SK-N-SH treated with all-trans-retinoic acid at 6 μM for 48 hours (cell line): ENCODE measurements around the gene CHKA.

ENCODE experiments used
- ATAC-seq: fragments of 200-7000 bp; cut with Tn5 transposase; 3 replicates; pipeline ENCODE4 v1.9.1; 2020; ENCODE audit warnings: mild to moderate bottlenecking, moderate library complexity
- ARNTL ChIP-seq: fragments of 450-650 bp; formaldehyde crosslinking; IDR thresholded peaks from 2 replicates; pipeline ENCODE4 v1.5.0; 2020; ENCODE audit warnings: low read depth, mild to moderate bottlenecking, moderate library complexity, borderline replicate concordance
- CSDC2 ChIP-seq: fragments of 250-450 bp; sonication (Bioruptor Pico); IDR thresholded peaks from 2 replicates; pipeline ENCODE4 v1.5.0; 2020; ENCODE audit warnings: mild to moderate bottlenecking, moderate library complexity
- GLIS3 ChIP-seq: fragments of 250-450 bp; sonication (Bioruptor Pico); IDR thresholded peaks from 2 replicates; pipeline ENCODE4 v1.5.0; 2020; ENCODE audit warnings: mild to moderate bottlenecking, moderate library complexity
- ISL1 ChIP-seq: fragments of 250-450 bp; sonication (Bioruptor Pico); IDR thresholded peaks from 2 replicates; pipeline ENCODE4 v2.1.2; 2022; ENCODE audit warnings: mild to moderate bottlenecking, moderate library complexity
- OSR1 ChIP-seq: fragments of 250-450 bp; sonication (Bioruptor Pico); IDR thresholded peaks from 2 replicates; pipeline ENCODE4 v1.8.0; 2022; ENCODE audit warnings: moderate library complexity, mild to moderate bottlenecking, inconsistent platforms
- SNAI2 ChIP-seq: fragments of 250-450 bp; sonication (Bioruptor Pico); IDR thresholded peaks from 2 replicates; pipeline ENCODE4 v1.5.0; 2020; ENCODE audit warnings: mild to moderate bottlenecking, moderate library complexity
- TCF4 ChIP-seq: fragments of 250-450 bp; sonication (Bioruptor Pico); IDR thresholded peaks from 2 replicates; pipeline ENCODE4 v1.8.0; 2021; ENCODE audit warnings: mild to moderate bottlenecking, moderate library complexity, borderline replicate concordance
- ZC3H10 ChIP-seq: fragments of 250-450 bp; sonication (Bioruptor Pico); IDR thresholded peaks from 2 replicates; pipeline ENCODE4 v1.5.1; 2021; ENCODE audit warnings: mild to moderate bottlenecking, moderate library complexity
- ZFP3 ChIP-seq: fragments of 250-450 bp; sonication (Bioruptor Pico); IDR thresholded peaks from 2 replicates; pipeline ENCODE4 v1.5.0; 2020; ENCODE audit warnings: mild to moderate bottlenecking, moderate library complexity
- ZNF70 ChIP-seq: fragments of 450-650 bp; formaldehyde crosslinking; IDR thresholded peaks from 2 replicates; pipeline ENCODE4 v1.5.0; 2020; ENCODE audit warnings: mild to moderate bottlenecking, moderate library complexity
- TF ChIP-seq, protein P1 (sequence below): fragments of 250-450 bp; sonication (Bioruptor Pico); IDR thresholded peaks from 2 replicates; pipeline ENCODE4 v1.5.1; 2020; ENCODE audit warnings: low read depth, mild to moderate bottlenecking, moderate library complexity
- TF ChIP-seq, protein P2 (sequence below): fragments of 250-450 bp; sonication (Bioruptor Pico); IDR thresholded peaks from 2 replicates; pipeline ENCODE4 v1.8.0; 2020; ENCODE audit warnings: mild to moderate bottlenecking, moderate library complexity, borderline replicate concordance
- TF ChIP-seq, protein P3 (sequence below): fragments of 250-450 bp; sonication (Bioruptor Pico); IDR thresholded peaks from 2 replicates; pipeline ENCODE4 v1.5.1; 2021; ENCODE audit warnings: mild to moderate bottlenecking, moderate library complexity
- TF ChIP-seq, protein P4 (sequence below): fragments of 250-450 bp; sonication (Bioruptor Pico); IDR thresholded peaks from 2 replicates; pipeline ENCODE4 v1.5.0; 2020; ENCODE audit warnings: mild to moderate bottlenecking, moderate library complexity
- TF ChIP-seq, protein P5 (sequence below): fragments of 250-450 bp; sonication (Bioruptor Pico); IDR thresholded peaks from 2 replicates; pipeline ENCODE4 v1.8.0; 2021; ENCODE audit warnings: low read depth, mild to moderate bottlenecking, moderate library complexity, borderline replicate concordance

CHKA gene

DNA sequence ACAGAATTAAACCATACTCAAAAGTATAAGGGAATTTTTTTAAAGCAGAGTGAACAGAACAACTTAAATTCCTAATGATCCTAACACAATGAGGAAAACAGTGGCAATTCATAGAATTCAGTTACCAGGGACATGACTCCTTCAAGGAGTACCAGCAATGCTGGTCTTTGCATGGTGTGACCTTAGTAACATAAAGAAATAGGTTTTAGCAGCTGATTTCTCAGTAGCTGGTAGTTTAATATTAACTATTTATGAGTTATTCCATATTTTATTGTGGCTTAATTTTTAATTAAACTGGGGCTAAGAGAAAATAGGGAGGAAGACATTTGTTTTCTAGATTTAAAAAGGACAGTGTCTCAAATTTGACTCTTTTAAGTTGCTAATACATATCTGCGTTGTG lies 30.9 kb downstream of the CHKA start:
- ATAC-seq, result no peak
- TF ChIP-seq ZC3H10 (CRISPR knock-in tag), result no peak
- TF ChIP-seq, protein P1, sequence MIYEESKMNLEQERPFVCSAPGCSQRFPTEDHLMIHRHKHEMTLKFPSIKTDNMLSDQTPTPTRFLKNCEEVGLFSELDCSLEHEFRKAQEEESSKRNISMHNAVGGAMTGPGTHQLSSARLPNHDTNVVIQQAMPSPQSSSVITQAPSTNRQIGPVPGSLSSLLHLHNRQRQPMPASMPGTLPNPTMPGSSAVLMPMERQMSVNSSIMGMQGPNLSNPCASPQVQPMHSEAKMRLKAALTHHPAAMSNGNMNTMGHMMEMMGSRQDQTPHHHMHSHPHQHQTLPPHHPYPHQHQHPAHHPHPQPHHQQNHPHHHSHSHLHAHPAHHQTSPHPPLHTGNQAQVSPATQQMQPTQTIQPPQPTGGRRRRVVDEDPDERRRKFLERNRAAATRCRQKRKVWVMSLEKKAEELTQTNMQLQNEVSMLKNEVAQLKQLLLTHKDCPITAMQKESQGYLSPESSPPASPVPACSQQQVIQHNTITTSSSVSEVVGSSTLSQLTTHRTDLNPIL (CRISPR knock-in tag), result no peak
- TF ChIP-seq ARNTL (CRISPR knock-in tag), result no peak
- no peak for TF ChIP-seq OSR1 (CRISPR knock-in tag)
- no peak for TF ChIP-seq SNAI2 (CRISPR knock-in tag)

DNA sequence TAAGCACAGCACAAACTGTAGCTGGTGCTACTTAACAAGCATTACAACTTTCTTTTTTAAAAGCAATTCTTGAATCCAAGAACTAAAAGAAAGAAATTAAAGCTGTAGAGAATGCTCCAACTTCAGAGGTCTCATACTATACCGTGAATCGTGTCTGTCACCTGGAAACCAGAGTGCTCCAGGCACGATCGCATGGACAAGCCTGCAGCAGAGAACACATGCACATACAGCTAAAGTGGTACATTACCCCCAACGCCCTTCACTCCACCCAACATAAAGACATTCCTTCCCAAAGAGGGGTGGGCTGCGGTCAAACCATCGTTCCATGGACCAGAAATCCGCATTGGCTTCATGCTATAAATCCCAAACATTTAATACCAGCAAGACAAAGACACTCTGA lies 31.5 kb downstream of the CHKA start:
- TF ChIP-seq, protein P2, sequence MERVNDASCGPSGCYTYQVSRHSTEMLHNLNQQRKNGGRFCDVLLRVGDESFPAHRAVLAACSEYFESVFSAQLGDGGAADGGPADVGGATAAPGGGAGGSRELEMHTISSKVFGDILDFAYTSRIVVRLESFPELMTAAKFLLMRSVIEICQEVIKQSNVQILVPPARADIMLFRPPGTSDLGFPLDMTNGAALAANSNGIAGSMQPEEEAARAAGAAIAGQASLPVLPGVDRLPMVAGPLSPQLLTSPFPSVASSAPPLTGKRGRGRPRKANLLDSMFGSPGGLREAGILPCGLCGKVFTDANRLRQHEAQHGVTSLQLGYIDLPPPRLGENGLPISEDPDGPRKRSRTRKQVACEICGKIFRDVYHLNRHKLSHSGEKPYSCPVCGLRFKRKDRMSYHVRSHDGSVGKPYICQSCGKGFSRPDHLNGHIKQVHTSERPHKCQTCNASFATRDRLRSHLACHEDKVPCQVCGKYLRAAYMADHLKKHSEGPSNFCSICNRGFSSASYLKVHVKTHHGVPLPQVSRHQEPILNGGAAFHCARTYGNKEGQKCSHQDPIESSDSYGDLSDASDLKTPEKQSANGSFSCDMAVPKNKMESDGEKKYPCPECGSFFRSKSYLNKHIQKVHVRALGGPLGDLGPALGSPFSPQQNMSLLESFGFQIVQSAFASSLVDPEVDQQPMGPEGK, result no peak
- no peak for TF ChIP-seq TCF4 (CRISPR knock-in tag)
- TF ChIP-seq, protein P3, sequence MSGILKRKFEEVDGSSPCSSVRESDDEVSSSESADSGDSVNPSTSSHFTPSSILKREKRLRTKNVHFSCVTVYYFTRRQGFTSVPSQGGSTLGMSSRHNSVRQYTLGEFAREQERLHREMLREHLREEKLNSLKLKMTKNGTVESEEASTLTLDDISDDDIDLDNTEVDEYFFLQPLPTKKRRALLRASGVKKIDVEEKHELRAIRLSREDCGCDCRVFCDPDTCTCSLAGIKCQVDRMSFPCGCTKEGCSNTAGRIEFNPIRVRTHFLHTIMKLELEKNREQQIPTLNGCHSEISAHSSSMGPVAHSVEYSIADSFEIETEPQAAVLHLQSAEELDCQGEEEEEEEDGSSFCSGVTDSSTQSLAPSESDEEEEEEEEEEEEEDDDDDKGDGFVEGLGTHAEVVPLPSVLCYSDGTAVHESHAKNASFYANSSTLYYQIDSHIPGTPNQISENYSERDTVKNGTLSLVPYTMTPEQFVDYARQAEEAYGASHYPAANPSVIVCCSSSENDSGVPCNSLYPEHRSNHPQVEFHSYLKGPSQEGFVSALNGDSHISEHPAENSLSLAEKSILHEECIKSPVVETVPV, result no peak
- TF ChIP-seq, protein P4, sequence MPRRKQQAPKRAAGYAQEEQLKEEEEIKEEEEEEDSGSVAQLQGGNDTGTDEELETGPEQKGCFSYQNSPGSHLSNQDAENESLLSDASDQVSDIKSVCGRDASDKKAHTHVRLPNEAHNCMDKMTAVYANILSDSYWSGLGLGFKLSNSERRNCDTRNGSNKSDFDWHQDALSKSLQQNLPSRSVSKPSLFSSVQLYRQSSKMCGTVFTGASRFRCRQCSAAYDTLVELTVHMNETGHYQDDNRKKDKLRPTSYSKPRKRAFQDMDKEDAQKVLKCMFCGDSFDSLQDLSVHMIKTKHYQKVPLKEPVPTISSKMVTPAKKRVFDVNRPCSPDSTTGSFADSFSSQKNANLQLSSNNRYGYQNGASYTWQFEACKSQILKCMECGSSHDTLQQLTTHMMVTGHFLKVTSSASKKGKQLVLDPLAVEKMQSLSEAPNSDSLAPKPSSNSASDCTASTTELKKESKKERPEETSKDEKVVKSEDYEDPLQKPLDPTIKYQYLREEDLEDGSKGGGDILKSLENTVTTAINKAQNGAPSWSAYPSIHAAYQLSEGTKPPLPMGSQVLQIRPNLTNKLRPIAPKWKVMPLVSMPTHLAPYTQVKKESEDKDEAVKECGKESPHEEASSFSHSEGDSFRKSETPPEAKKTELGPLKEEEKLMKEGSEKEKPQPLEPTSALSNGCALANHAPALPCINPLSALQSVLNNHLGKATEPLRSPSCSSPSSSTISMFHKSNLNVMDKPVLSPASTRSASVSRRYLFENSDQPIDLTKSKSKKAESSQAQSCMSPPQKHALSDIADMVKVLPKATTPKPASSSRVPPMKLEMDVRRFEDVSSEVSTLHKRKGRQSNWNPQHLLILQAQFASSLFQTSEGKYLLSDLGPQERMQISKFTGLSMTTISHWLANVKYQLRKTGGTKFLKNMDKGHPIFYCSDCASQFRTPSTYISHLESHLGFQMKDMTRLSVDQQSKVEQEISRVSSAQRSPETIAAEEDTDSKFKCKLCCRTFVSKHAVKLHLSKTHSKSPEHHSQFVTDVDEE (CRISPR knock-in tag), result no peak
- TF ChIP-seq, protein P1 (CRISPR knock-in tag), result no peak
- TF ChIP-seq GLIS3 (CRISPR knock-in tag), result no peak
- no peak for TF ChIP-seq ISL1 (CRISPR knock-in tag)
- TF ChIP-seq ZFP3 (CRISPR knock-in tag), result no peak
- TF ChIP-seq, all 23 proteins: peak for 0
- no peak for ATAC-seq

DNA sequence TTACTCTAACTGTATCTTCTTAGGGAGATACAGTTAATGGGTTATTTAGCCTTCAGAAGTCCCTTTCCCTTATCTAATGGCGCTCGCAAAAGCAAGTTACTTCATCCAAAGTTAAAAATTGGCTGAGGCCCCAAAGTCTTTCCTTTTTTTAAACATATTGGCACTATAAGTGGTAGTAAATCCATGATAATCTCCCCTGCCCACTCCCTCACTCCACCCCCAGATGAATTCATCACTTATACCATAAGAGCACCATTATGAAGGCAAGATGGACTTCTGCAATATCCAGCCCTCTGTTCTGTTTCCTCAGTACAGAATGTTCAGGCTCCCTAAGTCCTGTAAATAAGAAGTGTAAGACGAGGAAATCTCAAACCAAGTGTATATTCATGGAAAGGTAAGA lies 37.7 kb downstream of the CHKA start:
- no peak for TF ChIP-seq OSR1 (CRISPR knock-in tag)
- no peak for TF ChIP-seq GLIS3 (CRISPR knock-in tag)
- TF ChIP-seq, protein P5, sequence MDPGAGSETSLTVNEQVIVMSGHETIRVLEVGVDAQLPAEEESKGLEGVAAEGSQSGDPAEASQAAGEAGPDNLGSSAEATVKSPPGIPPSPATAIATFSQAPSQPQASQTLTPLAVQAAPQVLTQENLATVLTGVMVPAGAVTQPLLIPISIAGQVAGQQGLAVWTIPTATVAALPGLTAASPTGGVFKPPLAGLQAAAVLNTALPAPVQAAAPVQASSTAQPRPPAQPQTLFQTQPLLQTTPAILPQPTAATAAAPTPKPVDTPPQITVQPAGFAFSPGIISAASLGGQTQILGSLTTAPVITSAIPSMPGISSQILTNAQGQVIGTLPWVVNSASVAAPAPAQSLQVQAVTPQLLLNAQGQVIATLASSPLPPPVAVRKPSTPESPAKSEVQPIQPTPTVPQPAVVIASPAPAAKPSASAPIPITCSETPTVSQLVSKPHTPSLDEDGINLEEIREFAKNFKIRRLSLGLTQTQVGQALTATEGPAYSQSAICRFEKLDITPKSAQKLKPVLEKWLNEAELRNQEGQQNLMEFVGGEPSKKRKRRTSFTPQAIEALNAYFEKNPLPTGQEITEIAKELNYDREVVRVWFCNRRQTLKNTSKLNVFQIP, result no peak
- no peak for TF ChIP-seq CSDC2 (CRISPR knock-in tag)
- TF ChIP-seq, protein P2, result no peak
- TF ChIP-seq, protein P3, result no peak
- no peak for TF ChIP-seq TCF4 (CRISPR knock-in tag)
- no peak for TF ChIP-seq ZNF70 (CRISPR knock-in tag)
- ATAC-seq, result no peak
